GM19193 (cell line): ENCODE results near the gene HIF3A.

Experiments used
- POLR2A ChIP-seq: IDR thresholded peaks from 4 replicates; pipeline ENCODE4 v1.6.1; 2011; ENCODE audit not compliant: insufficient read depth, insufficient read length; ENCODE audit errors: extremely low read depth

Gene HIF3A

GRCh38 chr19:46347572-46347883 lies 50.7 kb downstream of the HIF3A start:
- no peak for TF ChIP-seq POLR2A

- no peak for TF ChIP-seq POLR2A
Measured at GRCh38 chr19:46347985-46348384, 51.1 kb downstream of the HIF3A start.

- TF ChIP-seq POLR2A, result no peak
Measured at GRCh38 chr19:46349311-46349993, 52.6 kb downstream of the HIF3A start.

- TF ChIP-seq POLR2A, result no peak
Measured at GRCh38 chr19:46350029-46350757, 53.4 kb downstream of the HIF3A start.

GRCh38 chr19:46350758-46351159 lies 53.9 kb downstream of the HIF3A start:
- peak; percentile 54 for TF ChIP-seq POLR2A

GRCh38 chr19:46351241-46352041 lies 54.6 kb downstream of the HIF3A start:
- TF ChIP-seq POLR2A, result no peak

GRCh38 chr19:46353730-46354528 lies 57.1 kb downstream of the HIF3A start:
- TF ChIP-seq POLR2A, result no peak

GRCh38 chr19:46355234-46356148 lies 58.6 kb downstream of the HIF3A start:
- TF ChIP-seq POLR2A, result no peak

GRCh38 chr19:46356149-46357055 lies 59.6 kb downstream of the HIF3A start:
- TF ChIP-seq POLR2A, result no peak

GRCh38 chr19:46357846-46358583 lies 61.2 kb downstream of the HIF3A start:
- TF ChIP-seq POLR2A, result no peak

GRCh38 chr19:46361915-46362314 lies 65.1 kb downstream of the HIF3A start:
- no peak for TF ChIP-seq POLR2A

GRCh38 chr19:46364359-46364758 lies 67.5 kb downstream of the HIF3A start:
- TF ChIP-seq POLR2A, result no peak
